Measurements from ENCODE around the gene NRCAM.

DNA sequence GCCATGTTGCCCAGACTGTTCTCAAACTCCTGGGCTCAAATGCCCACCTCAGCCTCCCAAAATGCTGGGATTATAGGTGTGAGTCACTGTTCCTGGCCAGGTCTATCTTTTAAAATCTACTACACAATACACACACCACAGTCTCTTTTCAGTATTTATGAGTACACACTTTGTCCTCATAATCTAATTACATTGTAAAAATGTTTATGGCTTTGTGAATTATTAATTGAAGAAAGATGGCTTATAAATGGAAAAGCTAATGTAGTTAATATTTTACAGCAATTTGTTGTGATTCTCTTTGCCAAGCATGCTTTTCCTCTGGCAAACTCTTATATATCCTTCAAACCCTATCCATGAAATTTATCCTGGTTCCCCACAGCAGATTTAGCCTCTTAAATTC lies 348.1 kb downstream of the NRCAM start:
- TF ChIP-seq, protein P1, sequence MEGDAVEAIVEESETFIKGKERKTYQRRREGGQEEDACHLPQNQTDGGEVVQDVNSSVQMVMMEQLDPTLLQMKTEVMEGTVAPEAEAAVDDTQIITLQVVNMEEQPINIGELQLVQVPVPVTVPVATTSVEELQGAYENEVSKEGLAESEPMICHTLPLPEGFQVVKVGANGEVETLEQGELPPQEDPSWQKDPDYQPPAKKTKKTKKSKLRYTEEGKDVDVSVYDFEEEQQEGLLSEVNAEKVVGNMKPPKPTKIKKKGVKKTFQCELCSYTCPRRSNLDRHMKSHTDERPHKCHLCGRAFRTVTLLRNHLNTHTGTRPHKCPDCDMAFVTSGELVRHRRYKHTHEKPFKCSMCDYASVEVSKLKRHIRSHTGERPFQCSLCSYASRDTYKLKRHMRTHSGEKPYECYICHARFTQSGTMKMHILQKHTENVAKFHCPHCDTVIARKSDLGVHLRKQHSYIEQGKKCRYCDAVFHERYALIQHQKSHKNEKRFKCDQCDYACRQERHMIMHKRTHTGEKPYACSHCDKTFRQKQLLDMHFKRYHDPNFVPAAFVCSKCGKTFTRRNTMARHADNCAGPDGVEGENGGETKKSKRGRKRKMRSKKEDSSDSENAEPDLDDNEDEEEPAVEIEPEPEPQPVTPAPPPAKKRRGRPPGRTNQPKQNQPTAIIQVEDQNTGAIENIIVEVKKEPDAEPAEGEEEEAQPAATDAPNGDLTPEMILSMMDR (IDR thresholded peaks at IDR 0.05), result no peak
- TF ChIP-seq POLR2A (IDR thresholded peaks at IDR 0.05), result no peak
